NCI-H226 (cell line): ENCODE results near the gene RPL32.
"Not testable (repeated sequence)": the region's sequence is repeated elsewhere in the genome, so short reads cannot be mapped to it uniquely, and the experiment has no call there.

Experiments used
- DNase-seq: peaks from one replicate; pipeline ENCODE4 v3.0.0-alpha.2; 2015

Gene RPL32

GRCh38 chr3:12841149-12841969 is at the start of gene RPL32:
TSS of gene RPL32 (minus strand) at chr3:12841565. CDS start at chr3:12840237, 1,328 bp downstream.
- peak; percentile 75 for DNase-seq

- no peak for DNase-seq
Observed at GRCh38 chr3:12890610-12891390, 49.4 kb upstream of the RPL32 start.

GRCh38 chr3:12886736-12887135 is 45.4 kb upstream of the RPL32 start:
- no peak for DNase-seq

GRCh38 chr3:12886106-12886679 is 44.8 kb upstream of the RPL32 start:
- no peak for DNase-seq

GRCh38 chr3:12885583-12885930 is 44.2 kb upstream of the RPL32 start:
- no peak for DNase-seq

- no peak for DNase-seq
Observed at GRCh38 chr3:12884790-12885582, 43.6 kb upstream of the RPL32 start.

- no peak for DNase-seq
Observed at GRCh38 chr3:12884186-12884680, 42.9 kb upstream of the RPL32 start.

- DNase-seq: no peak
Observed at GRCh38 chr3:12882336-12883310, 41.3 kb upstream of the RPL32 start.

- not testable (repeated sequence) for DNase-seq
Observed at GRCh38 chr3:12881858-12882257, 40.5 kb upstream of the RPL32 start.

- DNase-seq: no peak
Observed at GRCh38 chr3:12879191-12879815, 37.9 kb upstream of the RPL32 start.

- DNase-seq: not testable (repeated sequence)
Observed at GRCh38 chr3:12878758-12879157, 37.4 kb upstream of the RPL32 start.

GRCh38 chr3:12878141-12878574 is 36.8 kb upstream of the RPL32 start:
- no peak for DNase-seq

GRCh38 chr3:12877040-12877439 is 35.7 kb upstream of the RPL32 start:
- no peak for DNase-seq

GRCh38 chr3:12875857-12876836 is 34.8 kb upstream of the RPL32 start:
- DNase-seq: no peak

- DNase-seq: no peak
Observed at GRCh38 chr3:12871404-12871983, 30.1 kb upstream of the RPL32 start.

GRCh38 chr3:12870942-12871341 is 29.6 kb upstream of the RPL32 start:
- DNase-seq: no peak

GRCh38 chr3:12869035-12869621 is 27.8 kb upstream of the RPL32 start:
- DNase-seq: peak; percentile 58
